Right cardiac atrium (tissue), 5 donors: Measurements from ENCODE around the gene WDR37. TPM values are rescaled to one million over a fixed set of nuclear protein-coding genes. Genes with fewer than 3 reads are reported as not detected.
A peak's percentile ranks its signal among the peaks of the same experiment; 100 is the strongest.
"Not testable (repeated sequence)": the region's sequence is repeated elsewhere in the genome, so short reads cannot be mapped to it uniquely, and the experiment has no call there.

Experiments
- ATAC-seq, 2 donors: fragments of 200-7000 bp; cut with Tn5 transposase; one replicate each; pipeline versions ENCODE4 v1.8.0 to v1.9.1; 2020; ENCODE audit warnings: moderate library complexity in 2 of 2, mild to moderate bottlenecking in 1 of 2
- DNase-seq, 3 donors: peaks; one replicate each; pipeline ENCODE4 v3.0.0-alpha.2; 2020
- H3K27ac ChIP-seq: one replicate; pipeline ENCODE4 v1.5.1; 2013; ENCODE audit warnings: mild to moderate bottlenecking, low read length, control low read depth, moderate library complexity
- H3K27me3 ChIP-seq: one replicate; pipeline ENCODE4 v1.6.1; 2013; ENCODE audit not compliant: control insufficient read depth, insufficient read depth
- H3K4me1 ChIP-seq: one replicate; pipeline ENCODE4 v1.6.1; 2013; ENCODE audit warnings: low read length; ENCODE audit not compliant: control insufficient read depth, insufficient read depth
- H3K4me3 ChIP-seq: one replicate; pipeline ENCODE4 v1.5.1; 2013; ENCODE audit warnings: low read length, control low read depth
- H3K9me3 ChIP-seq: one replicate; pipeline ENCODE4 v1.6.1; 2013; ENCODE audit warnings: low read length; ENCODE audit not compliant: control insufficient read depth
- WGBS: extraction: QIAGEN DNeasy Blood & Tissue Kit; methylation state at CpG from one replicate; pipeline ENCODE4 v1.1.7; 2013; 5-methylcytosine and 5-hydroxymethylcytosine counted together
- intact Hi-C, 4 donors: fragments of 100-400 bp; cut with DNase I; formaldehyde crosslinking; loops; one replicate each; pipeline versions ENCODE4 v1.11.0 to v1.14.0; 2022 to 2023
- polyA plus RNA-seq: library from polyadenylated mRNA; stranded (reverse); fragments of 200-250 nt; gene quantifications from one replicate; pipeline ENCODE4 v1.2.3, GENCODE V29; 2013
- total RNA-seq, 4 donors: library from RNA; stranded (reverse); fragmentation: NEBNext Ultra II Directional; extraction: Animal tissue kit (Norgen Biotek cat#: 25700); gene quantifications; one replicate each; pipeline ENCODE4 v1.2.1, GENCODE V29; 2021
- donor health status: healthy with polysubstance abuse.
- donor health status: DM: no; HTN: yes; CAD: no.
- donor health status: DM: no; HTN: no; CAD: no.
- donor health status: DM: no; HTN: yes; CAD: no; lungs with severe emphysema.
- donor health status: DM: yes; HTN: yes; CAD: no.

WDR37 gene
- total and polyA plus RNA-seq, 5 donors = 9.7 to 35.6 (median 31.9) TPM

DNA sequence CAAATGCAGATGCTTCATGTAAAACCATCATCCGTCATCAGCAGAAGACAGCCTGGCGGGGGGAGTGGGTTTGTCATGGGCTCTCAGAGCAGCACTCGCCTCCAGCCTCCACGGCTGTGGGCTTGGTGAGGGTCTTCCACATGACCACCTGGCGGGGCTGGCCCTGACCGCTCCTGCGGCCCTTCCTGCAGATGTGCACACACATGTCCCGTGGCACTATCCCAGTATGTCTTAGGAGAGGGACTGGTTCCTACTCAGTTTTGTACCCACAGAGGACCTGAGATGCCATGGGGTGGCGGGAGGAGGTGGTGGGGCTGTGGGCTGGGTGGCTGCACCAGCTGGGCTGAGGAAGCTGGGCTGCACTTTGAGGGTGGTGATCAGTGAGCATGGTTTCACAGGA is 35.2 kb upstream of the WDR37 start:
- ATAC-seq = peak; percentile 19 to 27
- intact Hi-C loops = no loop called here
- no peak overlapping the region for H3K4me3 ChIP-seq
- WGBS = 96% methylated on average over 9 of the region's 9 CpGs
- DNase-seq = no peak
- H3K27ac ChIP-seq = no peak overlapping the region
- H3K9me3 ChIP-seq = no peaks in the 10 kb centered on the region
- H3K4me1 ChIP-seq = no peaks in the 10 kb centered on the region
- no peaks in the 10 kb centered on the region for H3K27me3 ChIP-seq

DNA sequence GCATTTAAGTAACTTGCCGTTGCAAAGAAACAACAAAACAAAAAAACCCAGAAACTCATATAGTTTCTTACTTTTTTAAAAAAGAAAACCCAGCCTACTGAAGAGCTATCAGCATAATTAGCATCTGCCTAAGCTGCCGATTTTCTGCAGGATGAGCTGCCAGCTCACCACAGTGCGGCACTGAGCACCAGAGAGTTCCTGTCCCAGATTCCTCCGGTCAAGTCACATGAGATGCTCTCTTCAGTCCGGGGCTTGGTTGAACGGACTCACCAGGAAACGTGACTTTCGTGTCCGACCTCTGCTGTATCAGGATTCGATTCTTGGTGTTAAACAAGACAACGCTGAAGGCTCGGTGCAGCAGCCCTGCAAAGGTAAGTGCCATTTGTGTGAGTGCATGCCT is 33.8 kb upstream of the WDR37 start:
- no peaks in the 10 kb centered on the region for H3K9me3 ChIP-seq
- 71% methylated on average over 12 of the region's 12 CpGs for WGBS
- peak overlapping the region; percentile 14 for H3K4me3 ChIP-seq
- no peaks in the 10 kb centered on the region for H3K27me3 ChIP-seq
- intact Hi-C loops = no loop called here
- ATAC-seq (peak; percentile 64 to 81), DNase-seq (no peak)
- H3K27ac ChIP-seq = no peak overlapping the region
- H3K4me1 ChIP-seq = no peaks in the 10 kb centered on the region

DNA sequence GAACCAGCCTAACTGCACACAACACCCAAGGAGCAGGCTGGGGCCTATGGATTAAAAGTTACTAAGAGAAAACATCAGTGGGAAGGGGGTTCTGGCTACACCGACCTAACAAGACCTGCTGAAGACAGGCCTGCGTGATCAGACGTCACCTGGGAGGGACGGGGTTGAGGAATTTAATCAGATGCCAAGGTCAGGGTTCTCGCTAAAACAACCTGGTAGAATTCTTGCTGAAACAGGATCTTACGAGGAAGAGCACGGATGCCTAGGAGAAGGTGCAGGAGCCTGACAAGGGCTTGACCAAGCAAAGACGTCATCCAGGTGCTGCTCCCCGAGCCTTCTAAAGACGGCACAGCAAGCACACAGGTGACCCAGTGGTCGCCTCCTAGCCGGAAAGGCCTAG is 32.1 kb upstream of the WDR37 start:
- WGBS = 87% methylated on average over 12 of the region's 12 CpGs
- no peak overlapping the region for H3K27ac ChIP-seq
- H3K4me1 ChIP-seq = no peaks in the 10 kb centered on the region
- no peak for DNase-seq
- no peaks in the 10 kb centered on the region for H3K27me3 ChIP-seq
- H3K4me3 ChIP-seq = no peak overlapping the region
- intact Hi-C loops = no loop called here
- no peaks in the 10 kb centered on the region for H3K9me3 ChIP-seq
- ATAC-seq = no peak

DNA sequence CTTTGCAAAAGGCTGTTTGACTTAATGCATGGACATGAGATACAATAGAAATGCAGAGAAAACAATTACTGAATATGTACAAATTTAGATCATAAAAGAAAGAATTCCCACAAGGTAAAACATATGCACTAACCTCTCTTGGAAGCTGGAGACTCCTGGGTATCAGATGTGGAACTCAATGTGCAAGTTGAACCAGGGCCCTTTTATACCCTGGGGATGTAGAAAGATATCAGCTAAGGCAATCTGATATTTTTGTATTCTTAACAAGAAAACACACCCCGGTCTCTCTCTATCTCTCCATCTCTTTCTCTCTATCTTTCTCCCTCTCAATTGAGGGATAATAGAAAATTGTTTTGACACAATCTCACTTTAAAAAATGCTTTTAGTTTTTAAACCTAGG is 30.5 kb upstream of the WDR37 start, which contains the start of gene IDI2:
IDI2 (minus strand) TSS at position 177 of the 400 bp plus-strand sequence. CDS start 1,136 bp downstream, outside the sequence.
- no peaks in the 10 kb centered on the region for H3K4me1 ChIP-seq
- H3K4me3 ChIP-seq = no peak within 1 kb of the TSS
- no peaks in the 10 kb centered on the region for H3K9me3 ChIP-seq
- WGBS = 72% methylated on average over 1 of the region's 1 CpG
- intact Hi-C loops = no loop called here
- DNase-seq = no peak
- H3K27me3 ChIP-seq = no peaks in the 10 kb centered on the region
- H3K27ac ChIP-seq = no peak within 1 kb of the TSS
- ATAC-seq = no peak

DNA sequence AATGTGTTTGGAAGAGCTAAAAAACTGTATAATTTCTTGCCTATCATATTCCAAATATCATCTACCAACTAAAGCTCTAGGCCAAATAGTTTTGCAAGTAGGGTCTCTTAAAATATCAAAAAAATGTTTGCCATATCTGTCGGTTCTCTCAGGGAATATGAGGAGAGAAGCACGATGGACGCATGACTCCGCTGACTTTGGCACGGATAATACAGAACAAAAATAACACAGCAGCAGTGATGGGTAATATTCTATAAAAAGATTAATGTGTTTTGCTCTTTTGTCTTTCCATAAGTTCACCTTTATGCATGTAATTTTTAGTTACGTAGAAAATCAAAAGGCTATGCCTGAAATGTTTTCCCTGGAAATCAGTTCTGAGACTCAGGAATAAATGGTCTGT is 29.6 kb upstream of the WDR37 start:
- no peaks in the 10 kb centered on the region for H3K9me3 ChIP-seq
- H3K4me3 ChIP-seq = no peak overlapping the region
- ATAC-seq = no peak
- intact Hi-C loops = no loop called here
- WGBS = 60% methylated on average over 6 of the region's 6 CpGs
- no peak overlapping the region for H3K27ac ChIP-seq
- H3K27me3 ChIP-seq = no peaks in the 10 kb centered on the region
- H3K4me1 ChIP-seq = no peaks in the 10 kb centered on the region
- DNase-seq = no peak

DNA sequence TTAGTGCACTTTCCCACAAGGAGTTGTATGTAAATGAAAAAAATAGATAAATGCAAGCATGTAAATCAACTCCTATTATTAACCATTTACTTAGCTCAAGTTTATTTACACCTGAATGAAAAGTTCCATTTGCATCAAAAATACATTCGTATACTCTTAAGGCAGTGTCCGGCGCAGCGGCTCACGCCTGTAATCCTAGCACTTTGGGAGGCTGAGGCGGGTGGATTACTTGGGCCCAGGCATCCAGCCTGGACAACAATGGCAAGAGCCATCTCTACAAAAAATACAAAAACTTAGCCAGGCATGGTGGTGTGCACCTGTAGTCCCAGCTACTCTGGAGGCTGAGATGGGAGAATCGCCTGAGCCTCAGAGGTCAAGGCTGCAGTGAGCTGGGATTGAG is 26.3 kb upstream of the WDR37 start:
- intact Hi-C loops = no loop called here
- ATAC-seq (no peak), DNase-seq (no peak)
- H3K27ac ChIP-seq = no peak overlapping the region
- H3K27me3 ChIP-seq = no peaks in the 10 kb centered on the region
- no peak overlapping the region for H3K4me3 ChIP-seq
- no peaks in the 10 kb centered on the region for H3K4me1 ChIP-seq
- H3K9me3 ChIP-seq = no peaks in the 10 kb centered on the region
- 99% methylated on average over 7 of the region's 7 CpGs for WGBS

DNA sequence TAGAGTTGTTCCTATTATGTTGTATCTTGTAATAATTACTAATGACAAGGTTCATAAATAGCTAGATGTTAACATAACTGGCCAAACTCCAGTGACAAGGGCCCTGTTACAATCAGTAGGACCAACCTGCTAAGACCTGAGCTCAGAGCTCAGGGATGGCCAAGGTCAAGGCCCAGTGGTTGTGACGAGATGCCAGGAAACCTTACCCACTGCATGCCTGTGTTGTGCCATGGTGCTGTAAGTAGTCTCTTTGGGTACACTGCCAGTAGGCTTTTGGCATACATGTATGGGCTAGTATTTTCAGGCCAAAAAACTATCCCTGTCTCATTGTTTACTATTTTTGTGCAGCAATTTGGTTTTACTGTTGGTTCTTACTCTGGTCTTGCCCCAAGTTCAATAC is 22.6 kb upstream of the WDR37 start:
- no peak for ATAC-seq
- H3K4me1 ChIP-seq = no peaks in the 10 kb centered on the region
- 78% methylated on average over 1 of the region's 1 CpG for WGBS
- no peak overlapping the region for H3K4me3 ChIP-seq
- DNase-seq = no peak
- H3K9me3 ChIP-seq = no peaks in the 10 kb centered on the region
- H3K27me3 ChIP-seq = no peaks in the 10 kb centered on the region
- intact Hi-C loops = no loop called here
- H3K27ac ChIP-seq = no peak overlapping the region

DNA sequence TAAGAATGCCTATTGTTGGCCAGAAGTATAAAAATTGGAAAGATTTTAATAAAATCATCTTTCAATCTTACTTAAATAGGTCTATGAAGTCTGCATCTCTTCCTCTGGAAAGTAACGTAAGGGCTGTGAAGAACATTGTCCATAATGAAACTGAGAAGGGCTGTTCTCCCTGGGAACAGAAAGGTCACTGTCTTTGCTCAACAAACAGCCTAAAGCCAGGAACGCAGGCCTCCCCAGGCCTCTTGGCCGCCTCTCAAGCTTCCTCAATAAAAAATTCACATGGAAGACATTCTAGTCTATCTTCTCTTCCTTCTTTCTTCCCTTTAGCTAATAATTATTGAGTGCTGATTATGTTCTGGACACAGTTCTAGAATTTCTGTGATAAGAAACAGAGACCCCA is 21.4 kb upstream of the WDR37 start:
- Histone ChIP-seq H3K27me3 (no peaks in the 10 kb centered on the region), H3K9me3 (no peaks in the 10 kb centered on the region), H3K27ac (no peak overlapping the region), H3K4me1 (no peaks in the 10 kb centered on the region), H3K4me3 (no peak overlapping the region)
- 61% methylated on average over 3 of the region's 3 CpGs for WGBS
- intact Hi-C loops = no loop called here
- ATAC-seq = peak; percentile 42 to 56
- no peak for DNase-seq

DNA sequence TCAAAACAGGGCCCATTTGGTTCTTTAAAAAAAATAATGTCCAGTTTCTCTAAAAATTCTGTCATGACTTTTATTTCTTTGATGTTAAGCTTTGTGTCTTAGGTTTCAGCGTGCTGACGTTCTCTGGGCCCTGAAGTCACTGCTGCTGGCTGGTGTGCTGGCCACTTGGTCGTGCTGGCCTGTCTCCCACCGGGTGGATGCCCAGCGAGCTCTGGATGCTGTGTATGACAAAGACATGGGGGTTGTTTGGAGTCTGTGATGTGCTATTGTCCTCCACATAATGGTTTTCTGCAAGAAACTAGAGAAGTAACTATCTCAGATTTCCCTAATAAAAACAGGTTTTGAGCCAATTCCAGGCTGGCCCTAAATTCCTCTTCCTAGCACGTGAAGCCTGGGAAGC is 21.0 kb upstream of the WDR37 start:
- no peak for DNase-seq
- Histone ChIP-seq H3K4me3 (no peak overlapping the region), H3K27me3 (no peaks in the 10 kb centered on the region), H3K9me3 (no peaks in the 10 kb centered on the region), H3K27ac (peak overlapping the region; percentile 22), H3K4me1 (no peaks in the 10 kb centered on the region)
- 59% methylated on average over 6 of the region's 6 CpGs for WGBS
- peak in 1 of 2 donors; percentile 34 for ATAC-seq
- intact Hi-C loops = no loop called here

DNA sequence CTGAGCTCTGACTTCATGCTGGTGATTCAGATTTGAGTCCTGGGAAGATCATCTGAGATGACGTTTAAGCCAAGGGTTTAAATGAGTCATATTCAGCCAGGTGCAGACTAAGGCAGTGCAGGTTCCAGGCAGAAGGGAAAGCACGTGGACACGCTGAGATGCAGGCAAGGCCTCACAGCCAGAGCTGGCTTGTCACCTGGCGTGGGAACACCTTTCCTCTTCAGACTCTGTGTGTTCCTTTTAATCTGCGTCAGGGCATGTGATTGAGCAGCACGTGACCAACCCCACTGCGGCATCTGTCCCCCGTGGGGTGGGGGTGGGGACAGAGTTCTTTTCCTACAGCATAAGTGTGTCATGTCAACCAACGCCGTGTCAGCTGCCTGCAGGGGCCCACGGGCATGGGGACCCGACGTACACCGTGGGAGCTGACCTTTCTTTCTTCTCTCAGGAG is 19.8 kb upstream of the WDR37 start:
- Histone ChIP-seq H3K4me1 (no peaks in the 10 kb centered on the region), H3K27me3 (no peaks in the 10 kb centered on the region), H3K27ac (no peak overlapping the region), H3K9me3 (no peaks in the 10 kb centered on the region), H3K4me3 (no peak overlapping the region)
- peak; percentile 42 to 51 for ATAC-seq
- 64% methylated on average over 14 of the region's 14 CpGs for WGBS
- no peak for DNase-seq
- intact Hi-C loops = no loop called here

DNA sequence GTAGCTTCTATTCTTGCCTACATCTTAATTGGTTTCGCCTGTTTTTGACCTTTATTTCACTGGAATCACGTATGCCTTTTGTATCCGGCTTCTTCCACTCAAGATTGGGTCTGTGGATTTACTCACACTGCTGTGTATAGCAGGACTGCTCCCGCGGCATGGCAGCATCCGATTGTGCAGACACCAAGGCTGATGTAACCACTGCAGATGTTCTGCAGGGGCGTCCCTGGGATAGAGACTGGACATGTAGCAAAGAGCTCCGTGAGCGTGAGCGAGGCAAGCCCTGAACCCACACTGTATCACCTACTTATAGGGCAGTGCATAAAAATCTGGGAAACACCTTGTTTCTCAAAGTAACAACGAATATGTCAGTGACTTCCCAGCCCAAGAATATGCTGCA is 19.1 kb upstream of the WDR37 start:
- Histone ChIP-seq H3K4me3 (no peak overlapping the region), H3K27ac (no peak overlapping the region), H3K27me3 (no peaks in the 10 kb centered on the region), H3K4me1 (no peaks in the 10 kb centered on the region), H3K9me3 (no peaks in the 10 kb centered on the region)
- 91% methylated on average over 11 of the region's 11 CpGs for WGBS
- intact Hi-C loops = no loop called here
- DNase-seq (no peak), ATAC-seq (peak in 1 of 2 donors; percentile 45)

DNA sequence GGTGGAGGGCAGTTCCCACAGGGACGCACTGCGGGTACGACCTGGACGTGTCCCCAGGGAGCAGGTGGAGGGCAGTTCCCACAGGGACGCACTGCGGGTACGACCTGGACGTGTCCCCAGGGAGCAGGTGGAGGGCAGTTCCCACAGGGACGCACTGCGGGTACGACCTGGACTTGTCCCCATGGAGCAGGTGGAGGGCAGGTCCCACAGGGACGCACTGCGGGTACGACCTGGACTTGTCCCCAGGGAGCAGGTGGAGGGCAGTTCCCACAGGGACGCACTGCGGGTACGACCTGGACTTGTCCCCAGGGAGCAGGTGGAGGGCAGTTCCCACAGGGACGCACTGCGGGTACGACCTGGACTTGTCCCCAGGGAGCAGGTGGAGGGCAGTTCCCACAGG is 17.4 kb upstream of the WDR37 start:
- H3K27ac ChIP-seq, H3K9me3 ChIP-seq: not testable (repeated sequence)
- 90% methylated on average over 13 of the region's 20 CpGs for WGBS

More for the DNA sequence above, 17.4 kb upstream of the WDR37 start:
- H3K27me3 ChIP-seq, DNase-seq, intact Hi-C loops, H3K4me1 ChIP-seq, H3K4me3 ChIP-seq, ATAC-seq: not testable (repeated sequence)
